CD14-positive monocyte (primary cell): ENCODE data around the gene RGPD5. TPM values are rescaled to one million over a fixed set of nuclear protein-coding genes. Genes with fewer than 3 reads are reported as not detected.
"Not testable (repeated sequence)": the region's sequence is repeated elsewhere in the genome, so short reads cannot be mapped to it uniquely, and the experiment has no call there.

Experiments used
- DNase-seq, 3 donors: peaks; one replicate each; pipeline ENCODE4 v3.0.0-alpha.2; 2011 to 2022
- H2AFZ ChIP-seq: 2 replicates; pipeline ENCODE4 v1.6.0; 2012; ENCODE audit warnings: mild to moderate bottlenecking, low read depth, low read length, inconsistent platforms; ENCODE audit not compliant: insufficient read depth, poor library complexity, severe bottlenecking
- H3K27ac ChIP-seq, 2 donors: 1 replicate in 1 of 2; 2 replicates in 1 of 2; pipeline ENCODE4 v1.5.1; 2012 to 2013; ENCODE audit warnings: low read length in 2 of 2, control low read depth in 1 of 2, inconsistent platforms in 1 of 2, low read depth in 1 of 2, mild to moderate bottlenecking in 1 of 2
- H3K27me3 ChIP-seq, 2 donors: one replicate each; pipeline versions ENCODE4 v1.6.0 to v1.6.1; 2011 to 2013; ENCODE audit warnings: low read length in 2 of 2; ENCODE audit not compliant: control insufficient read depth in 2 of 2, insufficient read depth in 2 of 2
- H3K36me3 ChIP-seq, 2 donors: replicated peaks in 1 of 2; 1 replicate in 1 of 2; 2 replicates in 1 of 2; pipeline versions ENCODE4 v1.5.1 to v1.6.1; 2012 to 2013; ENCODE audit warnings: low read length in 2 of 2, control low read depth in 1 of 2, inconsistent platforms in 1 of 2, mild to moderate bottlenecking in 1 of 2; ENCODE audit not compliant: insufficient read depth in 2 of 2, control insufficient read depth in 1 of 2
- H3K4me1 ChIP-seq, 2 donors: 1 replicate in 1 of 2; 2 replicates in 1 of 2; pipeline versions ENCODE4 v1.5.1 to v1.6.1; 2012 to 2013; ENCODE audit warnings: low read length in 2 of 2, control low read depth in 1 of 2, inconsistent platforms in 1 of 2, mild to moderate bottlenecking in 1 of 2, moderate library complexity in 1 of 2; ENCODE audit not compliant: insufficient read depth in 2 of 2, control insufficient read depth in 1 of 2
- H3K4me2 ChIP-seq: replicated peaks from 2 replicates; pipeline ENCODE3; 2012; ENCODE audit warnings: low read length, moderate library complexity, mild to moderate bottlenecking; ENCODE audit not compliant: poor library complexity, severe bottlenecking; ENCODE audit errors: extremely low read depth
- H3K4me3 ChIP-seq, 3 experiments: fragments of 200-600 bp in 1 of 3; sonication (generic) in 1 of 3; replicated peaks in 1 of 3; 1 replicate in 2 of 3; 2 replicates in 1 of 3; pipeline ENCODE4 v1.5.1; 2011 to 2013; ENCODE audit warnings: low read length in 3 of 3, mild to moderate bottlenecking in 3 of 3, control low read depth in 2 of 3, low read depth in 2 of 3, inconsistent platforms in 1 of 3, moderate library complexity in 1 of 3
- H3K79me2 ChIP-seq: 2 replicates; pipeline ENCODE4 v1.6.0; 2012; ENCODE audit warnings: mild to moderate bottlenecking, control low read depth, inconsistent platforms, low read length, moderate library complexity; ENCODE audit not compliant: insufficient read depth
- H3K9ac ChIP-seq: 2 replicates; pipeline ENCODE4 v1.6.0; 2017; ENCODE audit warnings: low read length, mild to moderate bottlenecking; ENCODE audit not compliant: insufficient read depth, poor library complexity, severe bottlenecking
- H3K9me3 ChIP-seq, 2 donors: replicated peaks in 1 of 2; 1 replicate in 1 of 2; 2 replicates in 1 of 2; pipeline versions ENCODE4 v1.5.1 to v1.6.1; 2012 to 2013; ENCODE audit warnings: low read length in 2 of 2, control low read depth in 1 of 2; ENCODE audit not compliant: control insufficient read depth in 1 of 2, insufficient read depth in 1 of 2
- H4K20me1 ChIP-seq: 2 replicates; pipeline ENCODE4 v1.6.0; 2012; ENCODE audit warnings: mild to moderate bottlenecking, low read length, control low read depth, moderate library complexity; ENCODE audit not compliant: insufficient read depth
- H3K27ac Mint-ChIP-seq, 7 donors: one replicate each; pipeline ENCODE4 v1.8.0; 2020; ENCODE audit warnings: mild to moderate bottlenecking in 7 of 7, mixed read lengths in 7 of 7, moderate library complexity in 6 of 7, inconsistent platforms in 2 of 7
- H3K27me3 Mint-ChIP-seq, 3 donors: one replicate each; pipeline ENCODE4 v1.8.0; 2021 to 2022; ENCODE audit warnings: low read depth in 3 of 3, mild to moderate bottlenecking in 3 of 3, mixed read lengths in 3 of 3, moderate library complexity in 3 of 3, inconsistent platforms in 1 of 3
- H3K36me3 Mint-ChIP-seq, 2 donors: one replicate each; pipeline ENCODE4 v1.8.0; 2020; ENCODE audit warnings: mixed read lengths in 2 of 2, inconsistent platforms in 1 of 2, mild to moderate bottlenecking in 1 of 2
- H3K4me1 Mint-ChIP-seq: one replicate; pipeline ENCODE4 v1.8.0; 2020; ENCODE audit warnings: mild to moderate bottlenecking, mixed read lengths
- H3K4me3 Mint-ChIP-seq, 2 donors: one replicate each; pipeline ENCODE4 v1.8.0; 2020; ENCODE audit warnings: mild to moderate bottlenecking in 2 of 2, mixed read lengths in 2 of 2, moderate library complexity in 1 of 2
- H3K9me3 Mint-ChIP-seq, 7 donors: one replicate each; pipeline ENCODE4 v1.8.0; 2020 to 2022; ENCODE audit warnings: mixed read lengths in 7 of 7, mild to moderate bottlenecking in 6 of 7, moderate library complexity in 6 of 7, inconsistent platforms in 2 of 7
- WGBS: methylation state at CpG from one replicate; pipeline ENCODE4 v1.1.5; 2013; ENCODE audit warnings: missing lambda C conversion rate; ENCODE audit not compliant: insufficient coverage; 5-methylcytosine and 5-hydroxymethylcytosine counted together
- intact Hi-C, 2 donors: fragments of 100-400 bp; cut with micrococcal nuclease; formaldehyde crosslinking; loops; one replicate each; pipeline versions ENCODE4 v1.15.0 to v1.15.1; 2023
- polyA plus RNA-seq, 3 donors: library from polyadenylated mRNA; depleted of rRNA in 1 of 3; unstranded in 2 of 3; stranded (reverse) in 1 of 3; fragments of 300-500 nt in 2 of 3; fragments of >200 nt in 1 of 3; fragmentation: Illumina TruSeq in 2 of 3; gene quantifications; 1 replicate in 2 of 3; 2 replicates in 1 of 3; pipeline ENCODE4 v1.2.3, GENCODE V29; 2012 to 2021

The RGPD5 gene
- polyA plus RNA-seq, 3 donors: 0.40 to 6.6 (median 0.58) TPM

GRCh38 chr2:109897769-109898461, 103.8 kb downstream of the RGPD5 start:
- intact Hi-C loops, H3K79me2 ChIP-seq, H3K9me3 ChIP-seq, H3K27ac ChIP-seq, H3K4me1 ChIP-seq, H3K4me2 ChIP-seq, H3K9me3 Mint-ChIP-seq, H3K27me3 ChIP-seq, H3K27ac Mint-ChIP-seq, H3K9ac ChIP-seq, H3K36me3 ChIP-seq, H3K4me1 Mint-ChIP-seq, H4K20me1 ChIP-seq, H2AFZ ChIP-seq, H3K36me3 Mint-ChIP-seq, H3K4me3 ChIP-seq, H3K27me3 Mint-ChIP-seq, DNase-seq, H3K4me3 Mint-ChIP-seq: not testable (repeated sequence)
- no CpG with 5 or more reads among the region's 8 CpGs for WGBS

- H3K9me3 Mint-ChIP-seq, H4K20me1 ChIP-seq, H3K4me3 ChIP-seq, H3K36me3 ChIP-seq, H3K27ac ChIP-seq, H3K27me3 Mint-ChIP-seq, H2AFZ ChIP-seq, H3K9ac ChIP-seq, H3K79me2 ChIP-seq, H3K27me3 ChIP-seq, H3K36me3 Mint-ChIP-seq, H3K27ac Mint-ChIP-seq, intact Hi-C loops, H3K4me2 ChIP-seq, H3K9me3 ChIP-seq, DNase-seq, H3K4me1 ChIP-seq, H3K4me1 Mint-ChIP-seq, H3K4me3 Mint-ChIP-seq: not testable (repeated sequence)
- WGBS: no CpG with 5 or more reads among the region's 28 CpGs
These were observed 104.6 kb downstream of the RGPD5 start, which contains the start of gene LIMS3 for GRCh38 chr2:109898462-109899336. TSS of gene LIMS3 (plus strand) at chr2:109898688. CDS start at chr2:109898729, 41 bp downstream.

- intact Hi-C loops, H3K36me3 ChIP-seq, H3K27ac Mint-ChIP-seq, H3K27me3 Mint-ChIP-seq, H3K79me2 ChIP-seq, DNase-seq, H3K4me1 ChIP-seq, H3K9me3 ChIP-seq, H2AFZ ChIP-seq, H3K4me3 Mint-ChIP-seq, H4K20me1 ChIP-seq, H3K27ac ChIP-seq, H3K9ac ChIP-seq, H3K4me2 ChIP-seq, H3K27me3 ChIP-seq, H3K36me3 Mint-ChIP-seq, H3K4me3 ChIP-seq, H3K4me1 Mint-ChIP-seq, H3K9me3 Mint-ChIP-seq: not testable (repeated sequence)
- no CpG with 5 or more reads among the region's 8 CpGs for WGBS
These were observed 111.7 kb downstream of the RGPD5 start for GRCh38 chr2:109905796-109906195.

Other genes starting within 250 kb of the RGPD5 start
- gene SEPTIN10, start 180.3 kb upstream of the RGPD5 start, polyA plus RNA-seq: 1 to 10 TPM; 4.2 to 6.8 (median 4.4) TPM
- gene SOWAHC, start 179.9 kb upstream of the RGPD5 start, polyA plus RNA-seq: 1 to 10 TPM; 1.1 to 3.4 (median 2.7) TPM
- 1 to 10 TPM in 2 of 3 donors, under 1 TPM in 1; 0.53 to 6.0 (median 5.7) TPM for gene LIMS3, start 104.4 kb downstream of the RGPD5 start, polyA plus RNA-seq